Tibial artery (tissue), 4 donors: ENCODE data around the gene NDUFB2.
"Not testable (repeated sequence)": the region's sequence is repeated elsewhere in the genome, so short reads cannot be mapped to it uniquely, and the experiment has no call there.

Experiments
- DNase-seq, 2 donors: peaks; one replicate each; pipeline ENCODE4 v3.0.0-alpha.2; 2019
- H3K27ac ChIP-seq, 2 donors: fragments of 200-600 bp; sonication (generic) in 1 of 2; 1 replicate in 1 of 2; 2 replicates in 1 of 2; pipeline ENCODE4 v1.5.1; 2018 to 2019; ENCODE audit warnings: mild to moderate bottlenecking in 1 of 2
- H3K27me3 ChIP-seq, 2 donors: fragments of 200-600 bp; sonication (generic) in 1 of 2; one replicate each; pipeline versions ENCODE4 v1.5.1 to v1.6.0; 2016 to 2019
- H3K36me3 ChIP-seq, 3 donors: fragments of 200-600 bp; sonication (generic) in 2 of 3; one replicate each; pipeline ENCODE4 v1.5.1; 2016 to 2019; ENCODE audit warnings: mild to moderate bottlenecking in 2 of 3
- H3K4me1 ChIP-seq, 4 donors: fragments of 200-600 bp; sonication (generic) in 2 of 4; 1 replicate in 3 of 4; 2 replicates in 1 of 4; pipeline ENCODE4 v1.5.1; 2016 to 2019
- H3K4me3 ChIP-seq, 2 donors: fragments of 200-600 bp; sonication (generic) in 1 of 2; 1 replicate in 1 of 2; 2 replicates in 1 of 2; pipeline ENCODE4 v1.5.1; 2018 to 2019; ENCODE audit warnings: mild to moderate bottlenecking in 2 of 2
- H3K9me3 ChIP-seq, 3 donors: fragments of 200-600 bp; sonication (generic) in 1 of 3; one replicate each; pipeline ENCODE4 v1.5.1; 2016 to 2019
- CTCF ChIP-seq, 2 experiments: fragments of 200-600 bp in 1 of 2; fragments of 450-650 bp in 1 of 2; IDR thresholded peaks; one replicate each; pipeline ENCODE4 v1.5.1; 2017 to 2019; ENCODE audit warnings: antibody characterized with exemption in 2 of 2, mild to moderate bottlenecking in 1 of 2, moderate library complexity in 1 of 2
- intact Hi-C: fragments of 100-400 bp; cut with DNase I; formaldehyde crosslinking; loops from one replicate; pipeline ENCODE4 v1.15.0; 2023; ENCODE audit warnings: low total_unique reads

Gene NDUFB2

DNA sequence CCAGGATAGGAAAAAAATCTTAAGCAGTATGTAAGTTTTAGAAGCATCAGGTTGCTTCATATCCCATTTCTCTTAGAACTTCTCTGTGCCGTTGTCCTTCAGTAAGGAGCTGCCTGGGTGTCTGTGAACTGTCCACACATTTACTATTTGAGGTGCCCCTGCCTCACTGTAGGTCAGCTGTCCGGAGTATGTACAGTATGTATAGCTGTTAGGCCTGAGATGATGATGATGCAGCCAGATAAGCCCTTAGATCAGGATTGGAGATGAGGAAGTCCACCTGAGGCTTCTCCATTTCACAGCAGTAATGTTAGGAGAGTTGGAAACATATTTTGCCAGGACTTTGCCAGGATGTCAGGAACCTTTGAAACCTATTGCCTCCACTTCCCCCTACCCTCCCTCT, 7.7 kb downstream of the NDUFB2 start:
- H3K4me3 ChIP-seq: no peak overlapping the region
- TF ChIP-seq CTCF (IDR thresholded peaks at IDR 0.05): no peak
- no peaks in the 10 kb centered on the region for H3K4me1 ChIP-seq
- intact Hi-C loops: no loop called here
- H3K9me3 ChIP-seq: no peaks in the 10 kb centered on the region
- no peak overlapping the region for H3K27ac ChIP-seq
- no peaks in the 10 kb centered on the region for H3K27me3 ChIP-seq
- no peak for DNase-seq
- peaks cover 23 to 46% (median 28%) of the 10 kb centered on the region in 3 donors for H3K36me3 ChIP-seq

DNA sequence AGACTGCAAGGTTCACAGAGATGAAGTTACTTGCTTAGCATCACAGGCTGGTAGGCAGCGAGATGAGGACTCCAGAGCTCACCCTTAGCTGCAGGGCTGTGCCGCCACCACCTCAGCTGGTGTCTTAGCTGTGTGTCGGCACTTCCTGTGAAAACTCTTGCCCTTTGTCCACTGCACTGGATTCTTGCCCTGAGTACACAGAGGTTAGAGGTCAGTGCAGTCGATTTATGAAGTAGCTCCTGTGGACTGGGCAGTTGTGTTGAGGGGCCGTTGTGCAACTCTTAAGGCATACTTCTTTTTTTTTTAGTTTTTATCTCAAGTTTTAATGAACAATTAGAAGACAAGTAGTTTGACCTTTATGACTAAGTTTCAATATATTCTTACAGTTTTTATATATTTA, 10.6 kb downstream of the NDUFB2 start:
- no peak for TF ChIP-seq CTCF (IDR thresholded peaks at IDR 0.05)
- no peaks in the 10 kb centered on the region for H3K9me3 ChIP-seq
- intact Hi-C loops: no loop called here

DNA sequence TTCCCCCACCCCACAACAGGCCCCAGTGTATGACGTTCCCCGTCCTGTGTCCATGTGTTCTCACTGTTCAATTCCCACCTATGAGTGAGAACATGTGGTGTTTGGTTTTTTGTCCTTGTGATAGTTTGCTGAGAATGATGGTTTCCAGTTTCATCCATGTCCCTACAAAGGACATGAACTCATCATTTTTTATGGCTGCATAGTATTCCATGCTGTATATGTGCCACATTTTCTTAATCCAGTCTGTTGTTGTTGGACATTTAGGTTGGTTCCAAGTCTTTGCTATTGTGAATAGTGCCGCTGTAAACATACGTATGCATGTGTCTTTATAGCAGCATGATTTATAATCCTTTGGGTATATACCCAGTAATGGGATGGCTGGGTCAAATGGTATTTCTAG, 12.3 kb downstream of the NDUFB2 start:
- intact Hi-C loops, H3K4me1 ChIP-seq, H3K27ac ChIP-seq, H3K9me3 ChIP-seq, H3K4me3 ChIP-seq, H3K27me3 ChIP-seq, DNase-seq: not testable (repeated sequence)
- peaks cover 22 to 33% (median 23%) of the 10 kb centered on the region in 3 donors for H3K36me3 ChIP-seq

More for the DNA sequence above, 10.6 kb downstream of the NDUFB2 start:
- no peak overlapping the region for H3K4me3 ChIP-seq
- H3K27me3 ChIP-seq: no peaks in the 10 kb centered on the region
- H3K27ac ChIP-seq: no peak overlapping the region
- H3K4me1 ChIP-seq: no peaks in the 10 kb centered on the region
- H3K36me3 ChIP-seq: peaks cover 23 to 46% (median 28%) of the 10 kb centered on the region in 3 donors
- no peak for DNase-seq

GRCh38 chr7:140712392-140712791, 15.9 kb downstream of the NDUFB2 start:
- H3K9me3 ChIP-seq, H3K4me3 ChIP-seq, H3K4me1 ChIP-seq, DNase-seq, H3K27ac ChIP-seq, intact Hi-C loops, H3K27me3 ChIP-seq: not testable (repeated sequence)
- H3K36me3 ChIP-seq: peaks cover 0 to 13% (median 0%) of the 10 kb centered on the region in 3 donors

DNA sequence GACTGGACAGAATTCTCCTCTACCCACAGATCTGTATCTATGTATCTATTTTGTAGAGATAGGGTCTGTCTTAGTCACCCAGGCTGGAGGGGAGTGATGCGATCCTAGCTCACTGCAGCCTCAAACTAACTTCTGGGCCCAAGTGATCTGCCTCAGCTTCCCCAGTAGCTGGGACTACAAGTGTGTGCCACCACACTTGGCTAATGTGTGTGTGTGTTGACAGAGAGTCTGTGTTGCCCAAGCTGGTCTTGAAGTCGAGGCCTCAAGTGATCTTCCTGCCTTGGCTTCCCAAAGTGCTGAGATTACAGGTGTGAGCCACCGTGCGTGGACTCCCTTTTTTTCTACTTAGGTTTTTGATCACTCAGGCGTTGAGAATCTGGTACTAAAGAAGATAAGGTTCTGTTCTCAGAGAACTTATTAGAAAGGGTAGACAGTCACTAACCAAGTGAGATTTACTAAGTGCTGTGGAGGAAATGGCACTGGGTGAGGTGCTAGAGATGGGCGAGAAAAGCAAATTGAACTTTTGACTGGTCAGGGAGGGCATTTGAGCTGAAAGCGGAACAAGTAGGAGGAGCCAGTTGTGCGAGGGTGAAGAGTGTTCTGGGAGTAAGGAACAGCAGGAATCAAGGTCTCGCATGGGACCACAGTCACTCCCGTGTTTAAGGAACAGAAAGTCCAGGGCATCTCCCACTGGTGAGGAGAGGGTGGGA, 18.0 kb downstream of the NDUFB2 start:
- Histone ChIP-seq H3K4me1 (no peaks in the 10 kb centered on the region), H3K9me3 (no peaks in the 10 kb centered on the region), H3K27ac (no peak overlapping the region), H3K36me3 (peaks cover 0 to 13% (median 0%) of the 10 kb centered on the region in 3 donors), H3K27me3 (no peaks in the 10 kb centered on the region), H3K4me3 (no peak overlapping the region)
- no peak for TF ChIP-seq CTCF (IDR thresholded peaks at IDR 0.05)
- intact Hi-C loops: no loop called here
- DNase-seq: no peak

DNA sequence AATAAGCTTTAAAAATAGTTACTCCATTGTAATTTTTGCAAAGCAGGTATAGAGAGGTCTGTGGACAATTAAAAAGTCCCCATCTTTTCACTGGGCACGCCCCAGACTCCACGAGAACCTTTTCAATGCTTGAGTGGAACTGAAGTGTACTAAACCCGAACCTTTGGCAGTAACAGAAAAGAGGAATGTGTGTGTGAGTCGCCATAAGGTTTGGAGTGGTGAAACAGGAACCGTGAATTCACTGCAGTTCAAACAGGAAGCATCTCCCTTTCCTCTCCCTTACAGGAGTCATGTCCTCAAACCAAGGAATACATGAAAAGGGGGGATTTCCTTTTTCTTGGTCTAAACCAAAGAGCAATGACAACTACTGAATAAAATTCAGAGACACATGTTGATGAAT, 23.2 kb downstream of the NDUFB2 start:
- TF ChIP-seq CTCF (IDR thresholded peaks at IDR 0.05): no peak
- H3K4me1 ChIP-seq: no peaks in the 10 kb centered on the region
- no peaks in the 10 kb centered on the region for H3K27me3 ChIP-seq
- intact Hi-C loops: no loop called here
- peaks cover 0 to 13% (median 4%) of the 10 kb centered on the region in 3 donors for H3K36me3 ChIP-seq
- no peak overlapping the region for H3K4me3 ChIP-seq
- no peak for DNase-seq
- H3K9me3 ChIP-seq: no peaks in the 10 kb centered on the region
- H3K27ac ChIP-seq: no peak overlapping the region
